Stomach (tissue), 4 donors: ENCODE data around the gene EVPLL.

Experiments
- CTCF ChIP-seq, 7 experiments: fragments of 450-650 bp in 4 of 7; fragments of 200-600 bp in 3 of 7; sonication (generic) in 3 of 7; IDR thresholded peaks; one replicate each; pipeline ENCODE4 v1.5.1; 2016 to 2019; ENCODE audit warnings: antibody characterized with exemption in 7 of 7, control low read depth in 2 of 7, mild to moderate bottlenecking in 1 of 7
- EP300 ChIP-seq: sonication (generic); formaldehyde crosslinking; IDR thresholded peaks from one replicate; pipeline ENCODE4 v1.6.1; 2017; ENCODE audit warnings: antibody characterized with exemption
- POLR2A ChIP-seq, 4 donors: fragments of 450-650 bp; IDR thresholded peaks; one replicate each; pipeline ENCODE4 v1.6.1; 2016; ENCODE audit warnings: antibody characterized with exemption in 4 of 4, control low read depth in 2 of 4, mild to moderate bottlenecking in 1 of 4, moderate library complexity in 1 of 4
- POLR2AphosphoS5 ChIP-seq, 3 donors: sonication (generic); formaldehyde crosslinking; IDR thresholded peaks; one replicate each; pipeline ENCODE4 v1.6.1; 2016; ENCODE audit warnings: antibody characterized with exemption in 3 of 3

GRCh38 chr17:18370761-18371160 lies 6.8 kb upstream of the EVPLL start:
- TF ChIP-seq EP300 (no peak), POLR2A (IDR thresholded peaks at IDR 0.05) (no peak), CTCF (IDR thresholded peaks at IDR 0.05) (no peak), POLR2AphosphoS5 (IDR thresholded peaks at IDR 0.05) (no peak)
